ENCODE results near the gene OR2S2.

DNA sequence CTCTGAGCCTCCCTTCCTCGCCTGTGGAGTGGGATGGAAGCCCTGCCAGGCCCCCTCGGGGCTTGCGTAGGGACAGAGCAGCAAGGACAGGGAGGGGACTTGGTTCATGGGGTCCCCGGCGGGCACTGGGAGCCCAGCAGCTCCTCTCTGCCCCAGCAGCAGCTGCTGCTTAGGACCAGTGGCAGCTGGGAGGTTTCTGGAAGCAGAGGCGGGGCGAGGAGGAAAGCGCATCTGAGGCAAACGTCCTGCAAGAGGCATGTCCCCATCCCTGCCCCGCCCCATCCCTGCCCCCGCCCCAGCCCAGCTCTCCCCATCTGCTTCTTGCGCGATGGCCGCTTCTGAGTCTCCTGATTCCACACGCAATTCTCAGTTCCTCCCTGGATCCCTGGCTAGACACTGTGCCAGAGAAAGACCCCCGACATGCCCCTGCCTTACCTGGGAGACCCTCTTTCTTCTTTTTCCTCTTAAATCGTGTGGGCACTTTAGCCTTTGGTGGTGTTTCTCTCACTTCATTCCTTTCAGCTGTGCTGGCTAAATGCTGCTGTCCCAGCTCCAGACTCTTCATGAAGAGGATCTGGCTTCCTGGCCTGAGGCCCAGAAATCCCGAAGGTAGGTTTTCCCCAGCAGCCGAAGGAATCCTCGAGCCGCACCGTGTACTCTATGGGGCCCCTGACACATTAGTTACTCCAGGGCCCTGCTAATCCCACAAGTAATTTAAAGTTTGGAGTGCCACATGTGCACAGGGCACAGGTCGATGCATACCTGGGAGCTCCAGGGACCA is 4.4 kb upstream of the OR2S2 start:
- no peak for TF ChIP-seq EP300 (IDR thresholded peaks at IDR 0.05)
- TF ChIP-seq POLR2A (IDR thresholded peaks at IDR 0.05), result no peak
- TF ChIP-seq, protein P1, sequence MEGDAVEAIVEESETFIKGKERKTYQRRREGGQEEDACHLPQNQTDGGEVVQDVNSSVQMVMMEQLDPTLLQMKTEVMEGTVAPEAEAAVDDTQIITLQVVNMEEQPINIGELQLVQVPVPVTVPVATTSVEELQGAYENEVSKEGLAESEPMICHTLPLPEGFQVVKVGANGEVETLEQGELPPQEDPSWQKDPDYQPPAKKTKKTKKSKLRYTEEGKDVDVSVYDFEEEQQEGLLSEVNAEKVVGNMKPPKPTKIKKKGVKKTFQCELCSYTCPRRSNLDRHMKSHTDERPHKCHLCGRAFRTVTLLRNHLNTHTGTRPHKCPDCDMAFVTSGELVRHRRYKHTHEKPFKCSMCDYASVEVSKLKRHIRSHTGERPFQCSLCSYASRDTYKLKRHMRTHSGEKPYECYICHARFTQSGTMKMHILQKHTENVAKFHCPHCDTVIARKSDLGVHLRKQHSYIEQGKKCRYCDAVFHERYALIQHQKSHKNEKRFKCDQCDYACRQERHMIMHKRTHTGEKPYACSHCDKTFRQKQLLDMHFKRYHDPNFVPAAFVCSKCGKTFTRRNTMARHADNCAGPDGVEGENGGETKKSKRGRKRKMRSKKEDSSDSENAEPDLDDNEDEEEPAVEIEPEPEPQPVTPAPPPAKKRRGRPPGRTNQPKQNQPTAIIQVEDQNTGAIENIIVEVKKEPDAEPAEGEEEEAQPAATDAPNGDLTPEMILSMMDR (IDR thresholded peaks at IDR 0.05), result no peak

All from suprapubic skin (tissue), 3 donors.